AG08395 (cell line): ENCODE results near the gene MVK.
A peak's percentile ranks its signal among the peaks of the same experiment; 100 is the strongest.

Experiments
- DNase-seq: peaks from one replicate; pipeline ENCODE4 v3.0.0; 2012; ENCODE audit warnings: mixed read lengths, low spot score

The MVK gene

DNA sequence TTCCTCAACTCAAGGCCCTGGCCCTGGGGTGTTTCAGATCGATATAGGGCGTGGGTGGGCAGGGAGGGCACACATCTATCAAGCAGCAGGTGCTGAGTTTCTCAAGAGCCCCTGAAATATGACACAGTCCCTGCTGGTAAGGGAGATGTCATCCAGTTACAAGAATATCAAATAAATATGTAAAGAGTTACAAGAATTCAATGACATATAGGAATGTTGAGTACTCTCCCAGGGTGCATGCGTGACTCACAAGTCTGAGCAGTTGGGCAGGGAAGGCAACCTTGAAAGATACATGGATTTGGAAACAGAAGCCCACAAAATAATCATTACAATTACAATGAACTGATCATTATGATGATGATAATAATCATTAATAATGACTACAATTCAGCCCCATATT lies 35.2 kb downstream of the MVK start:
- no peak for DNase-seq

DNA sequence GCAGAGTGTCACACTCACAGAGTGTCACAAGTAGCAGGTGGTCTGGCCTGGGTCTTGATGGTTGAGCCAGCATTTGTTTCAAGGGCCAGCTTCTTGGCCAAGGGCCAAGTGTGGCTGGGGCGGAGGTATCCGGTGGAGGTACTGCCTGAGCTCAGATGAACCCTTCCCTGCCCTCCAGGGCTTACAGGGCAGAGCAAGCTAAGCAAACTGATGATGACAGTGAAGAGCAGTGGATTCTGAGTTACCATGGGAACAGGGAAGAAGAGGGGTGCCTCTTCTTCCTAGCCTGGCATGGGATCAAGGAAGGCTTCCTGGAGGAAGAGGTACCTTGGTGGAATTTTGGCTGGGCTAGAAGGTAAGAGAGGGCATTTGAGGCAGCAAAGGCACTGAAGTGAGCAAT lies 35.7 kb downstream of the MVK start:
- DNase-seq, result no peak

- DNase-seq, result no peak
Measured at GRCh38 chr12:109610523-109610922, 36.9 kb downstream of the MVK start.

GRCh38 chr12:109611223-109611622 lies 37.6 kb downstream of the MVK start:
- DNase-seq, result no peak

DNA sequence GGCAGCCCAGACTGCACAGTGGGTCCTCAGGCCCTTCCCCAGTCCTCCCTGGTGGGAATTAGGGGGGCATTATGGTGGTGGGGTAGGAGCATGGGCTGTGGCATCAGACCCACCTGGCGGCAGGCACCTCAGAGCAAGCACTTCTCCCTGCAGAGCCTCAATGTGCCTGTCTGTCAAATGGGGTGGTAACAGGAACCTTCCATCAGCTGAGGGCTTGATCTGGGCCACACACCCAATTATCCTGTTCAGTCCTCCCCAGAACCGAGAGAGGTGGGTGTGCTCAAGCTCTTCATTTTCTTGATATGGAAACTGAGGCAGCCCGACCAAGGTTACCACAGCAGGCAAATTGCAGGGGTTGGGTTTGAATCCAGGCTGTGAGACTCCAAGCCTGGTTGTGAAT lies 38.4 kb downstream of the MVK start:
- DNase-seq, result no peak

GRCh38 chr12:109612975-109613502 lies 39.4 kb downstream of the MVK start:
- peak; percentile 47 for DNase-seq

DNA sequence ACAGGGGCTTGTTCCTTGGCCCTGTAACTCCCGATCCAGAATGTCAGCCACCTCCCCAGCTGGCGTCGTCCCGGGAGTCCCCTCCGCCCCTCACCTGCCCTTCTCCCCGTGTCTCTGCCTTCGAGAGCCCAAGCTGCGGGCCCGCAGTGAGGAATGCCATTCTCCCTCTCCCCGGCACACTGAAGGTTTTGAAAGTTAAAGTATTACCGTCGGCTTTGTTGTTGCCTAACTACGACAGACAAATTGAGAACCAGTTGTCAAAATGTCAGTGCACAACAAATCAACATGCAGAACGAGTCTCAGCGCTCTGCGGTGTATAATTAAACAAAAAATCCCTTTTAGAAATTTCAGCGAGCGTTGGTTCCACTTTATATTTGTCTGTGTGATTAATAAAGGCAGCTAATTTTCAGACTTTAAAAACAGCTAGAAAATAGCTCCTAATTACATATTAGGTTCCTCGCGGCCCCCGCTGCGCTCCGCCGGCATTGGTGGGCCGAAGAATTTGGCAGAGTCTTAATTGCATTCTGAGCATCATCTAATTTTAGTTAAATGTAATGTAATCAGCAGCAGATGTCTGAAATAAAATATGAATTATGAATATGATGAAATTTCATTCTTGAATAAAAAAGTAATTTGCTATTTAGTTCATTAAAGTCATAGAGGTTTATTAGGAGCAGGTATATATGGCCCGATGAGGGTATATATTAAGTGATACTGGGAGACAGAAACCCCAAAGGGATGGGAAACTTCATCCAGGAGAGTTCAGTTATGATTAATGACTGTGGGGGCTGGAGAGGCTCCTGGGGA lies 40.3 kb downstream of the MVK start:
- no peak for DNase-seq

DNA sequence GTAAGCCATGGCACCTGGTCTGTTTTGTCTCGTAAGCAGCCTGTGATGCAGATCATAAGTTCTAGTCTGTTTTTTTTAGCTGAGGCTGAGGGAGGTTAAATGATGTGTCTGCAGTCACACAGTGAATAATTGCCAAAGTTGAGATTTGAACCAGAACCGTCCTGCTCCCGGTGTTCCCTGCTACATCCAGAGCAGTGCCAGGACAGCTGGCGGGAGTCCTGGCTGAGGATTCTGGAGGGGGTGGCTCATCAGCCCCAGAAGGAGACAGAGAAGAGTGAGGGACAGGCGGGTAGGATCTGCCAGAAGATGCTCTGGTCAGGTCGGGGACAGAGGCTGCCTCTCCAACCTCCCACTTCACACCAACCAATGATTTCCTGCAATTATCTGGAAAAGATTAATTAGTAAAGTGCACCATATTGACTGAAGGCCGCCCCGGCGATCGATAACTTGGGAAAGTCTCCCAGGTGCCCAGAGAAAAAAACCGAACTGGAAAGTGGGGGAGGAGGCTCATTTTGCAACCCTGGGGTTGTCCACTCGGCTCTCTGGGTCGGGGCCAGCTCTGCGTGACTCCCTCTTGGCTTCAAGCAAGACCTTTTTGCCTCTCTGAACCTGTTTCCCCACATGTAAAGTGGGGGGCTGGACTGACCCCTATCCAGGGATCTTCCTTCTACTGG lies 42.1 kb downstream of the MVK start:
- DNase-seq, result no peak

GRCh38 chr12:109617491-109617890 lies 43.9 kb downstream of the MVK start:
- DNase-seq, result no peak

DNA sequence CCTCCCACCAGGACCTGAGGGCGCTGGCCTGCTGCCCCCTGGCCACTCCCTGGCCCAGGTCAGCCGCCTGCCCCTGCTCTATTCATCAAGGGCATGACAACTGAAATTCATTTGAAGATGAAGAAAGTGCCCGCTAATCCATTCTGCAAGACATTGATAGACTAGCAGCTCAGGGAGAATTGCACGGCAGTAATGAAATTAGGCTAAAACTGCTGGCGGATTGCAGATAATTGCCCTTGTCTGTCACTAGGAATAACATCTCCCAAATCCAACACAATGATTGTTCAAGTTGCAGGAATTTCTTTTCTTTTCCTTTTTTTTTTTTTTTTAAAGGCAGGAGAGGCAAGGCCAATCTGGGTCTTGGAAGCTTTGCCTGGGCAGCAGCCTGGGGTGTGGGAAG lies 44.5 kb downstream of the MVK start:
- DNase-seq, result no peak

GRCh38 chr12:109619002-109619604 lies 45.5 kb downstream of the MVK start:
- DNase-seq, result no peak

DNA sequence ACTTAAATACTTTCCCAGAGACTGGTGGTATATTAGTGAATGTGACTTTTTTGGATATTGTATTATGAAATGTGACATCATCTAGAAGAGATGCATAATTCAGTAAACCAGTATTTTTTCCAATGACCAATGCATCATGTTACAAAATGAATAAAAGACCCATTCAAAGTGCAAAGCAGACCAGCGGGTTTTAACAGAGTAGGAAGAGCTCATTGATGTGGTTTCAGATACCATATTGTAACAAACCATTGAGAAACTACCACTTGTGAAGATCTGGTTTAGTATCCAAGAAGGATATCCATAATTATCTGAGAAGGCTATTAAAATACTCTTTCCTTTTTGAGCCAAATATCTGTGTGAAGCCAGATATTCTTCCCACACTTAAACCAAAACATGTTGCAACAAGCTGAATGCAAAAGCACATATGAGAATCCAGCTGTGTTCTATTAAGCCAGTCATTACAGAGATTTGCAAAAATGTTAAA lies 47.7 kb downstream of the MVK start:
- DNase-seq, result peak; percentile 44

DNA sequence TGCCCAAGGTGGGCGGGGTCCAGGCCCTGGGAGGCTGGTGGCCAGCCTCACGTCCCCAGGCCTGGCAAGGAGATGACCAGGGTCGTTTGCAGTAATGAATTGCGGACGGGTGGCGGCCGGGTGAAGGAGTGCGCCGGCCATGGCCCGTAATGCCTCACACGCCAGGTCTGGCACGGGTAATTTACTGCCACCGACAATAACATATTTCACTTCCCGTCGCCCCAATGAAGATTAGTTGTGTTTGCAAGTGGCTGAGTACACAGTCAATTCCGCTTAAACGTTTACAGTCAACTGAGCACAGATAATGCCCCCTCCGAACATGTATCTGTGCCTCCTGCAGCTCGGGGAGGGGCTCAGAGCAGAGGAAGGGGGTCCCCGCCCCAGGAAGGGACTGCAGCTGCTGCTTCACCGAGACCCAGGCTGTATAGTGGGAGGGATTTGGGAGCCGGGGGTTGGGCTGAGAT lies 48.3 kb downstream of the MVK start:
- no peak for DNase-seq

GRCh38 chr12:109624467-109624866 lies 50.9 kb downstream of the MVK start:
- DNase-seq, result no peak

GRCh38 chr12:109625131-109625559 lies 51.6 kb downstream of the MVK start:
- peak; percentile 88 for DNase-seq

GRCh38 chr12:109625749-109626377 lies 52.3 kb downstream of the MVK start:
- no peak for DNase-seq

- DNase-seq, result no peak
Measured at GRCh38 chr12:109626378-109627115, 53.0 kb downstream of the MVK start.

GRCh38 chr12:109627633-109628032 lies 54.0 kb downstream of the MVK start:
- no peak for DNase-seq

DNA sequence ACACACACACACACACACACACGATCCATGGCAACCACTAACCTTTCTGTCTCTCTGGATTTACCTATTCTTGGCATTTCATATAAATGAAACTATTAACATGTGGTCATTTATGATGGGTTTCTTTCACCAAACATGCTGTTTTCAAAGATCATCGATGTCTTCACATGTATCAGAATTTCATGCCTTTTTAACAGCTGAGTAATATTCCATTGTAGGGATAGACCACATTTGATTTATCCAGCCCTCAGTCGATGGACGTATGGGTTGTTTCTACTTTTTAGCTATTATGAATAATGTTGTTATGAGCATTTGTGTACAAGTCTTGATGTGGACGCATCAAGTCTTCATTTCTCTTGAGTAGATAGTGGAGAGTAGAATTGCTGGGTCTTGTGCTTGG lies 56.5 kb downstream of the MVK start:
- no peak for DNase-seq

- DNase-seq, result no peak
Measured at GRCh38 chr12:109630815-109631214, 57.2 kb downstream of the MVK start.

DNA sequence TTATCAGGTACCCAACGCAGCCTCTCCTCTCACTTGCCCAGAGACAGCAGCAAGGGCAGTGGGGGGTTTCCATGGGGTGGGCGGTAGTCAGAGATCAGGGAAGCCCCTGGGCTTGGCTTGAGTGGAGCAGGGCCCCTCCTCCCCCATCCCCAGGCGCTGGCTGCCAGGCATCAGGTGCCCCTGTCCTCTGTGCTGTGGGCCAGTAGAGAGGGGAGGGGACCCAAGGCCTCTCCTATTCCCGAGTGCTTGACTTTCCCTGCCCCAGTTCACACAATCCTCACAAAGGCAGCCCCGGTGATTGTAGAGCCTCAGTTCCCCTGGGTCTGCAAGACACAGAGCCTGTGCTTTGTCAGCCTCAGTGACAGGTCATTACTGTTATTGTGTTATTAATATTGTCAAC lies 57.7 kb downstream of the MVK start:
- DNase-seq, result no peak

- DNase-seq, result no peak
Measured at GRCh38 chr12:109631751-109632150, 58.2 kb downstream of the MVK start.
